IPS DF 6.9 (cell line): ENCODE data around the gene MAJIN.

ENCODE experiments used
- DNase-seq: peaks from one replicate; pipeline ENCODE4 v3.0.0-alpha.2; 2013; ENCODE audit warnings: low read depth, low spot score
- H3K27ac ChIP-seq: one replicate; pipeline ENCODE4 v1.5.1; 2013; ENCODE audit warnings: low read length, control low read depth
- H3K27me3 ChIP-seq: 2 replicates; pipeline ENCODE4 v1.6.1; 2013; ENCODE audit warnings: mild to moderate bottlenecking, low read length; ENCODE audit not compliant: control insufficient read depth, insufficient read depth
- H3K36me3 ChIP-seq: 2 replicates; pipeline ENCODE4 v1.6.1; 2013; ENCODE audit warnings: low read length; ENCODE audit not compliant: control insufficient read depth, insufficient read depth
- H3K4me1 ChIP-seq: 2 replicates; pipeline ENCODE4 v1.6.1; 2013; ENCODE audit warnings: low read length; ENCODE audit not compliant: control insufficient read depth, insufficient read depth
- H3K4me3 ChIP-seq: 2 replicates; pipeline ENCODE4 v1.5.1; 2013; ENCODE audit warnings: mild to moderate bottlenecking, low read length
- H3K9me3 ChIP-seq: 2 replicates; pipeline ENCODE4 v1.6.1; 2013; ENCODE audit warnings: low read length, inconsistent platforms; ENCODE audit not compliant: control insufficient read depth, insufficient read depth
- WGBS: extraction: QIAGEN DNeasy Blood & Tissue Kit; methylation state at CpG from one replicate; pipeline ENCODE4 v1.1.7; 2013; ENCODE audit warnings: mixed read lengths, missing lambda C conversion rate; ENCODE audit not compliant: insufficient read length, insufficient coverage; 5-methylcytosine and 5-hydroxymethylcytosine counted together

Gene MAJIN

DNA sequence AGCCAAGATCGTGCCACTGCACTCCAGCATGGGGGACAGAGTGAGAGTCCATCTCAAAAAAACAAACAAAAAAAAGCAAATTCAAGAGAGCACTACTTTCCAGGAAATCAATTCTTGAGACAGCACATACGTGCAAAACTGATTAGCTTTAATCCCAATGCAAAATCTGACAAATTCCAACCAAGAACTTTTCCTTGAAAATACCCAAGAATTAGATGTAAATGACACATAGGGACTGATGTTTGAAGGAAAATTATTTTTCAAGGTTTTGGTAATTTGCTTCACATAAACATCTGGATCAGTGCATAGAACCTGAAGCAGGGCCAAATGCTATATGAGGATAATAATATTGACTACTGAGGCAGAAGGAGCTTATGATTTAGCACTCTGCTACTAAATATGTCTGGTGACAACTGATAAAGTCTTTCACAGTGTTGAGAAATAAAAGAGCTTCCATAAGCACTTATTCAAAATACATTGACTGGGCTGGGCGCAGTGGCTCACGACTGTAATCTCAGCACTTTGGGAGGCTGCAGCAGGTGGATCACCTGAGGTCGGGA is 8.8 kb downstream of the MAJIN start:
- no CpG with 5 or more reads among the region's 5 CpGs for WGBS
- no peaks in the 10 kb centered on the region for H3K4me1 ChIP-seq

DNA sequence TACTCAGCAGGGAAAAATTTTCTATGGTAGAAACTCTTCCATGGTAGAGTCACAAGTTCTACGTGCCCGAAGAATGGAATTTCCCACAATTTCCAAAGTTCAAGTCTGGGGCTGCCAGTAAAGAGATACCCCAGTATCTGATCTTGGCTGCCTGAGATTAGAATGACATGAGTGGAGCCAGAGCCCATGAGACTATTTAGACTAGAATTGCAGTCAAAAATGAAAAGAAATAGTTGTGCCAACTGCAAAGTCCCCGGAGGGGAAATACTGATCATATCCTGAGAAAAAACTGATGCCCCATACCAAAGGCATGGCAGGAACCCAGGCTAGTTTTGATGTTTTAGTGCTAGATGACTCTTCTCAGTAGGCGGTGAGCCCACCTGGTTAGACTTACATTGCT is 11.2 kb downstream of the MAJIN start:
- Histone ChIP-seq H3K27me3 (no peaks in the 10 kb centered on the region), H3K27ac (no peak overlapping the region), H3K9me3 (no peaks in the 10 kb centered on the region), H3K4me3 (no peak overlapping the region), H3K36me3 (no peaks in the 10 kb centered on the region), H3K4me1 (no peaks in the 10 kb centered on the region)
- DNase-seq: no peak
- WGBS: no CpG with 5 or more reads among the region's 4 CpGs

More for the DNA sequence above, 8.8 kb downstream of the MAJIN start:
- no peak overlapping the region for H3K27ac ChIP-seq
- no peaks in the 10 kb centered on the region for H3K9me3 ChIP-seq
- no peaks in the 10 kb centered on the region for H3K27me3 ChIP-seq
- DNase-seq: no peak
- H3K36me3 ChIP-seq: no peaks in the 10 kb centered on the region
- H3K4me3 ChIP-seq: no peak overlapping the region

DNA sequence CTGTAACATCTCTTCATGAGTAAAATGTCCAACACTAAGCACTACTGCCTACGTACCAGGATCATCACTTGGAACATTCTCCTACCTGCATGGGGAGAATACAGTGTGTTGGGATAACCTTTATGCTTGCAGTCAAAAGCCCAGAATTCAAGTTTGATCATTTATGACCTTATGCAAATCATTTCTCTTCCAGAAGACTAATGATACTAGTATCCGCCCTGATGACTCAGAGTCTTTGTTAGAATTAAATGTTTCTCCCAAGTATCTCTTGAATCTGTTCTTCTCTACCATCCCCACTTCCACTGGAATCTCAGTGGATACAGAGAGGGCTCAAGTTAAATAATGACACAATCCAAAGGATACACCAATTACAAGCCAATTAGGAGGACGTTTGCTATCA is 12.4 kb downstream of the MAJIN start:
- H3K4me1 ChIP-seq: no peaks in the 10 kb centered on the region
- H3K4me3 ChIP-seq: no peak overlapping the region
- no peaks in the 10 kb centered on the region for H3K9me3 ChIP-seq
- H3K27me3 ChIP-seq: no peaks in the 10 kb centered on the region
- no peak overlapping the region for H3K27ac ChIP-seq
- H3K36me3 ChIP-seq: no peaks in the 10 kb centered on the region
- no CpG with 5 or more reads among the region's 3 CpGs for WGBS
- no peak for DNase-seq

DNA sequence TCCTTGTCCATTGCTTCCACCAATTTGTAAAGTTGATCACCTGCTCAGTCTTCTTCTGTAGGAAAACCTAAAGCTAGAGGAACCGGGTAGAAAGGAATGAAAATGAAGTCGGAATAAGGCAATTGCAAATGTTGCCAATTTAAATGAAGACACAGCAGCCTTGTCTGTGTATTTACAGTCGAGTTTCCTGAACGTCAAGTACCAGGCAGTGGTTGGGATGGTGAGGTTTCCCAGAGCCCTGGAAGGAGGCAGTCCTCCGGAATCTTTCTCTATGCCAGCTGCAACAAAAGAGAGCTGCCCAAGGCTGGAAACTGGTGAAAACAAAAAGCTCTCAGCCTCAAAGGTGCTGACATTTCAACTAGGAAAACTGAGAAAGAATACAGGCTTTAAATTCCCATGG is 17.7 kb downstream of the MAJIN start:
- no peak overlapping the region for H3K4me3 ChIP-seq
- DNase-seq: no peak
- H3K27ac ChIP-seq: no peak overlapping the region
- H3K36me3 ChIP-seq: no peaks in the 10 kb centered on the region
- no peaks in the 10 kb centered on the region for H3K4me1 ChIP-seq
- H3K27me3 ChIP-seq: no peaks in the 10 kb centered on the region
- WGBS: no CpG with 5 or more reads among the region's 5 CpGs
- no peaks in the 10 kb centered on the region for H3K9me3 ChIP-seq

DNA sequence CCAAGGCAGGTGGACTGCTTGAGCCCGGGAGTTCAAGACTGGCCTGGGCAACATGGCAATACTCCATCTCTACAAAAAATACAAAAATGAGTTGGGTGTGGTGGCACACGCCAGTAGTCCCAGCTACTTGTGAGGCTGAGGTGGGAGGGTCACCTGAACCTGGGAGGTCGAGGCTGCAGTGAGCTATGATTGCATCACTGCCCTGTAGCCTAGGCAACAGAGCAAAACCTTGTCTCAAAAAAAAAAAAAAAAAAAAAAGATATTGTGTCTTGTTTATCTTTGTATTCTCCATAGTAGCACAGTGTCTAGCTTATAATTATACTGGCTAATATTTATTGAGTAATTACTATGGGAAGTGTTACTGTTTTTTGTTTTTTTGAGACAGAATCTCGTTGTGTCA is 20.4 kb downstream of the MAJIN start:
- no peak overlapping the region for H3K4me3 ChIP-seq
- H3K4me1 ChIP-seq: no peaks in the 10 kb centered on the region
- no peaks in the 10 kb centered on the region for H3K36me3 ChIP-seq
- no peaks in the 10 kb centered on the region for H3K27me3 ChIP-seq
- no peaks in the 10 kb centered on the region for H3K9me3 ChIP-seq
- DNase-seq: no peak
- WGBS: no CpG with 5 or more reads among the region's 4 CpGs
- no peak overlapping the region for H3K27ac ChIP-seq

DNA sequence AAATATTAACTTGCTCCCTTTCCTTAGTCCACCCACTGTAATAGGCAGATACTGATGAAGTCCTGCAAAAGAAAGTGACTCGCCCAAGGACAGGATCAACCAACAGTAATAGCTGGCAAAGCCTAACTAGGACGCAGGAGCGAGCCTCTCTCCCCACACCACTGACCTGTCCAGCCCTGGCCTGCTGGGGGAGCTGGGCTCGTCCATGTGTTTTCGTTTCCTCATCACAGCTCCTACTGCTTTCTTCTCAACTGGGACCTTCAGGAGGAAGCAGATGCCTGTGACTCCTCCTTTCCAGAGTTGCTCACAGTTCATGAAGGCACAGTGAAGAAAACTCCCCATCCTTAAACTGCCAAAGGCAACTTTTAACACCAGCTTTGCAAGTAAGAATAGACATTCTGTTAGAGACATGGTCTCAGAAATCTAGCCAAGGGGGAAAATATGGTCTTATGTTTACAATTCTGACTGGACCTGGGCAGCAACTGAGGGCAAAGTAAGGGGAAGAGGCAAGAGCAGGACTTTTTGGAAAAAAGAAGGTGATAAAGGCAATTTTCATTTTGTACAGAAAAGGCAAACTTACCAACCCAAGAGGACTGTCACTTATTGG is 24.6 kb downstream of the MAJIN start:
- H3K27me3 ChIP-seq: no peaks in the 10 kb centered on the region; the same call in 1 of the 2 replicates
- no CpG with 5 or more reads among the region's 5 CpGs for WGBS
- no peak for DNase-seq

DNA sequence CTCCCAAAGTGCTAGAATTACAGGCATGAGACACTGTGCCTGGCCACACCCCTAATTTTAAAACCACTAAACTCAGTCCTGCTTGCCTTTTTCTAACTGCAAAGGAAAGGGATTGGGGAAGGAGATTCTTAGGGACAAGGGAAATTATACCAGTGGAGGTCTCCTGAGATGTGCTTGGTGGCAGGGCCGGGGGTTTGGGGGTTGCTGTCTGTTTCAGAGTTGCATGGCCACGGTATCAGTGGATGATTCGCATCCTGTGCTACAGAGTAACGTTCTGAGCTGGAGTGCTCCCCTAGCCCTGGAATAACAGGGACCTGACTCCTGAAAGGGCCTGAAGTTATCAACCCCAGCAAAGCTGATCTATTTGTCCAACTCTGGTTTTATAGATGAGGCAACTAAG is 35.4 kb downstream of the MAJIN start:
- no CpG with 5 or more reads among the region's 4 CpGs for WGBS
- peaks cover 9% of the 10 kb centered on the region for H3K4me1 ChIP-seq
- H3K27ac ChIP-seq: no peak overlapping the region
- H3K4me3 ChIP-seq: no peak overlapping the region
- no peaks in the 10 kb centered on the region for H3K36me3 ChIP-seq
- no peaks in the 10 kb centered on the region for H3K27me3 ChIP-seq
- no peaks in the 10 kb centered on the region for H3K9me3 ChIP-seq
- DNase-seq: no peak

More for the DNA sequence above, 24.6 kb downstream of the MAJIN start:
- H3K9me3 ChIP-seq: no peaks in the 10 kb centered on the region
- H3K36me3 ChIP-seq: no peaks in the 10 kb centered on the region
- H3K4me3 ChIP-seq: no peak overlapping the region
- no peak overlapping the region for H3K27ac ChIP-seq
- H3K4me1 ChIP-seq: no peaks in the 10 kb centered on the region

DNA sequence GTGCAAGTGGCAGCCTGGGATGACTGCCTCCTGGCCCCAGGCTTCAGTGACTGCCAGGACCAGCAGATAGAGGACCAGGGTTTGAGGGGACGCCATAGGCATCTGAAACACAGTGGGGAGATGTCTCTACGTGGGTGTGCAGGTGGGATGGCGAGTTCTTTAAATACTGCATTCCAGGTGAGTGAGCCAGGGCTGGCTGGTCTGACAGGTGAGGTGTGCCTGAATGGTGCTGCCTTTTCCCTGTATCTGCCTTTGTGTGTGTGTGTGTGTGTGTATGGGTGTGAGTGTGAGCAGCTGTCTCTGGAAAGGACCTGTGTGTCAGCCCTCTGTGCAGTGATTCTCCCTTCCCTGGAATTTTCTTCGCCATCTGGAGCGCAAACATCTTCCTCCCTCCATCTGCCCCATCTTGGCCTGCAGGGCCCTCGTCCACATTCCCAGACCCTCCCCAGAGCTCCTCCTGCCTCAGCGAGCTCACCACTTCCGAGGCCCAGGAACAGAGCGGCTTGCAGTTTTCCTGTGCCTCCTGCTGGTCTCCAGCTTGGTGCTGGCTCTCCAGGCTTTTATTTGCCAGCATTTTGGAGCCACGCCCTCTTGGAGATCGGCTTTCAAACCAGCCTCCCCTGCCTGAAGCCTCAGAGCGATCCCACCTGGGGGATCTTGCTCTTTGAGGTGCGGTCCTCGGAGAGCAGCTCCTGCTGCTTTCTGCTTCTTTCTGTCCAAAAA is 36.4 kb downstream of the MAJIN start, which contains the start of gene GPHA2:
TSS of gene GPHA2 (minus strand) at position 535 of the 723 bp plus-strand sequence. CDS start at position 102, 433 bp downstream.
- Histone ChIP-seq H3K4me1 (peaks cover 9% of the 10 kb centered on the region), H3K9me3 (no peaks in the 10 kb centered on the region), H3K36me3 (no peaks in the 10 kb centered on the region), H3K27ac (no peak within 1 kb of the TSS), H3K27me3 (no peaks in the 10 kb centered on the region), H3K4me3 (no peak within 1 kb of the TSS)
- WGBS: no CpG with 5 or more reads among the region's 14 CpGs
- DNase-seq: no peak

DNA sequence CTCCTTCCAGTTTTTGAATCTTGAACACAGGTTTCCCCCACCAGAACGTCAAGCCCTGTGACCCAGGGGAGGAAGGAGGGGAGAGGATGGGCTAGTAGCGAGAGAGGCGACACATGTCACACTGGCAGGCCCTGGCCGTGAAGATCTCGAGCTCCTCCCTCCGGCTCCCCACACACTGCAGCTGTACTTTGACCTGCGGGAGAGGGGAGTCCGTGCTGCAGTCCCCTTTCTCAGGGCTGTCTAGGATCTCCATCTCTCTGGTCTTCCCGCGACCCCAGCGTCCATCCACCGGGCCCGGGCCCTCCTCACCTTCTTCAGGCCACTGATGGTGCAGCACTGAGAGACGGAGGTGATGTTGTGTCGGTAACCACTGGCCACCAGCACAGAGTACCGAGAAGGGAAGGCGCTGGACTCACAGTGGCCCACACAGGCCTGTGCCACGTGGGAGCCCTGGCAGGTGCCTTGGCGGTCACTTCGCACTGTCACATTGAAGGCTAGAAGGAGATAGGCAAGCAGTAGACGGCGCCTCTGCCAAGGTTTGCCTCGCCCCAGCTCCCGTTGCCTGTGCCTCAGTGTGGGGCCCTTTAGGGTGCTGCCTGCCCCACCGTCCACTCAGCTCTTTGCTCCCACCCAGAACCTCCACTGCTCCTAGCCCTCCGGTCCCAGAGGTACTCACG is 37.1 kb downstream of the MAJIN start:
- no peaks in the 10 kb centered on the region for H3K9me3 ChIP-seq
- H3K4me3 ChIP-seq: no peak overlapping the region
- H3K36me3 ChIP-seq: 0 out of 2 replicates have a peak, but pooled peaks cover 2% of the 10 kb centered on the region
- H3K27me3 ChIP-seq: no peaks in the 10 kb centered on the region
- DNase-seq: no peak
- peaks cover 9% of the 10 kb centered on the region for H3K4me1 ChIP-seq
- no peak overlapping the region for H3K27ac ChIP-seq
- no CpG with 5 or more reads among the region's 27 CpGs for WGBS

DNA sequence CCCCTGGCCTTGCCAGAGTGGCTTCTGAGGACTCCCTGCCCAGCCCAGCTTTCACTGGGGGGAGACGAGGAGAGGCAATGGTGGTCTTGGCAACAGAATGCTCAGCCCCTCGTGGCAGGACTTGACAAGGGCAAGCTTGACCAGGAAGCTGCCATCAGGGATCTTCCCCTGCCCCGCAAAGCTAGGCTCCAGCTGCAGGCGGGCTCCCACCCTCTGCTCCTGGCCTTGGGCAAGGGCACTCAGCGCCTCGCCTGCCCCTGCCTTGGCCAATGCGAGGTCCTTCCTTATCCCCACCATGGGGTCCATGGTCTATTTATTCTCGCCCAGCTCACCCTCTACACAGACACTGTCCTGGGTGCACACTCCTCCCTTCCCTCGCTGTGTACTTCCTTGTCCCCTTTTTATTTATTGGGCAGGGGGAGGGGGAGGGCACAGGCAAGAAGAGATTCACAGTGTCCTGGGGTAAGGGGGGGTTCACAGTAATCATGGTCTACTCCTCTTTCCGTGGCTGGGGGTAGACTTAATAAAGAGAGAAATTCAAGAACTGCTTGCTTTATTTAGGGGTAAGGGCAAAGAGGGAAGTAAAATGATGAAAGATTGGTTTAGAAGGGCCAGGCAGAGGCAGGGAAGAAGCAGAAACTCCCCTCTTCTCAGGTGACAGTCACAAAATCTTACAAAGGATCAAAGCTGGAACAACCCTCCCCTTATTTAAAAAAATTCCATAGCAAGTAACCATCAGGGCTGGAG is 37.8 kb downstream of the MAJIN start:
- no peaks in the 10 kb centered on the region for H3K27me3 ChIP-seq
- H3K9me3 ChIP-seq: no peaks in the 10 kb centered on the region
- H3K36me3 ChIP-seq: 0 out of 2 replicates have a peak, but pooled peaks cover 2% of the 10 kb centered on the region
- no peak overlapping the region for H3K27ac ChIP-seq
- no peak for DNase-seq
- H3K4me1 ChIP-seq: peaks cover 9% of the 10 kb centered on the region
- H3K4me3 ChIP-seq: no peak overlapping the region
- no CpG with 5 or more reads among the region's 10 CpGs for WGBS
